ENCODE data around the gene FADS1. TPM values are rescaled to one million over a fixed set of nuclear protein-coding genes. Genes with fewer than 3 reads are reported as not detected.

Gene FADS1
- 10 to 100 TPM; 28.8 to 29.8 TPM for total RNA-seq
- long read RNA-seq, donor 1, full-length matches to known transcripts, result 33 of 59 reads
- long read RNA-seq, donor 1, partial matches to known transcripts, result 11 of 59 reads
- long read RNA-seq, donor 1, other reads (novel, unspliced or antisense), result 15 of 59 reads
- long read RNA-seq, donor 2, full-length matches to known transcripts, result 145 of 184 reads
- long read RNA-seq, donor 2, partial matches to known transcripts, result 17 of 184 reads
- long read RNA-seq, donor 2, other reads (novel, unspliced or antisense), result 22 of 184 reads

DNA sequence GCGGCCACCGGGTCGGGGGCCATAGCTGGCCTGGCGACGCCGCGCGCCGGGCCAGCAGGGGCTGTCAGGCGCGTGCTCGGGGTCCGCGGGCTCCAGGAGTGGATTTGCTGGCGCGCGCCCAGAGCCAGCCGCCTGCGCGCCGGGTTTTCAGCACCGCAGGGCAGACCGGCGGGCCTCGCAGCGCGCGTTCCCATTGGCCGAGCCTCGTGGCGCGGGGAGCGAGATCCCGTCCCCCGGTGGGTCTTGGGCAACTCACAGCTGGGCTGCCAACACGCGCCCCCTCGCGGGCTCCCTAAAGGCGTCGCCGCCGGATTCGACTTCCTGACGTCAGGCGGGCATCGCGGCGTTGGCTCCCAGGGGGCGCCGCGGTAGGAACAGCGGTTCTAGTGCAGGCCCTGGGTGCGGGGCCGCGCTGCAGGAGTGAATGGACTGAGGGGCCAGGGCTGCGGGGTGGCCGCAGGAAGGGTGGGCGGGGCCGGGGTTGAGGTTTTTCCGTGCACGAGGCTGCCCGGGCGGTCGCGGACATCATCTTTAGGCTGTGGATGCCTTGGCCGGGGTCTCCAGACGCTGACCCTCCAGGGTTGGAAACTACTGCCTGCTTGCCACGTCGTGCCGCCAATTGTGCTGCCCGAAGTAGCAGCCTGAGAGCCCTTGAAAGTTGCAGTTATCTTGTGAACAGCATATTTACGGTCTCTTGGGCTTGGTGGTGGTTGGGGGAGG, at the start of gene FADS1:
Gene FADS1 (minus strand): TSS at position 268 of the 720 bp plus-strand sequence. CDS start 74 bp downstream, at position 194.
- intact Hi-C loops (cut with DNase I), result no loop called here
- peak; percentile 97 for DNase-seq (ENCODE audit: low spot score)

DNA sequence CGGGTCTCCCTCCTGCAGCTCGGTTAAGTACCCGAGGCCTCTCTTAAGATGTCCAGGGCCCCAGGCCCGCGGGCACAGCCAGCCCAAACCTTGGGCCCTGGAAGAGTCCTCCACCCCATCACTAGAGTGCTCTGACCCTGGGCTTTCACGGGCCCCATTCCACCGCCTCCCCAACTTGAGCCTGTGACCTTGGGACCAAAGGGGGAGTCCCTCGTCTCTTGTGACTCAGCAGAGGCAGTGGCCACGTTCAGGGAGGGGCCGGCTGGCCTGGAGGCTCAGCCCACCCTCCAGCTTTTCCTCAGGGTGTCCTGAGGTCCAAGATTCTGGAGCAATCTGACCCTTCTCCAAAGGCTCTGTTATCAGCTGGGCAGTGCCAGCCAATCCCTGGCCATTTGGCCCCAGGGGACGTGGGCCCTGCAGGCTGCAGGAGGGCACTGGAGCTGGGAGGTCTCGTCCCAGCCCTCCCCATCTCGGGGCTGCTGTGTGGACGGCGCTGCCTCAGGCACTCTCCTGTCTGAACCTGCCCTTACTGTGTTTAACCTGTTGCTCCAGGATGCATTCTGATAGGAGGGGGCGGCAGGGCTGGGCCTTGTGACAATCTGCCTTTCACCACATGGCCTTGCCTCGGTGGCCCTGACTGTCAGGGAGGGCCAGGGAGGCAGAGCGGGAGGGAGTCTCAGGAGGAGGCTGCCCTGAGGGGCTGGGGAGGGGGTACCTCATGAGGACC, 49.6 kb upstream of the FADS1 start:
- intact Hi-C loops (cut with DNase I), result no loop called here
- DNase-seq (ENCODE audit: low spot score), result no peak

DNA sequence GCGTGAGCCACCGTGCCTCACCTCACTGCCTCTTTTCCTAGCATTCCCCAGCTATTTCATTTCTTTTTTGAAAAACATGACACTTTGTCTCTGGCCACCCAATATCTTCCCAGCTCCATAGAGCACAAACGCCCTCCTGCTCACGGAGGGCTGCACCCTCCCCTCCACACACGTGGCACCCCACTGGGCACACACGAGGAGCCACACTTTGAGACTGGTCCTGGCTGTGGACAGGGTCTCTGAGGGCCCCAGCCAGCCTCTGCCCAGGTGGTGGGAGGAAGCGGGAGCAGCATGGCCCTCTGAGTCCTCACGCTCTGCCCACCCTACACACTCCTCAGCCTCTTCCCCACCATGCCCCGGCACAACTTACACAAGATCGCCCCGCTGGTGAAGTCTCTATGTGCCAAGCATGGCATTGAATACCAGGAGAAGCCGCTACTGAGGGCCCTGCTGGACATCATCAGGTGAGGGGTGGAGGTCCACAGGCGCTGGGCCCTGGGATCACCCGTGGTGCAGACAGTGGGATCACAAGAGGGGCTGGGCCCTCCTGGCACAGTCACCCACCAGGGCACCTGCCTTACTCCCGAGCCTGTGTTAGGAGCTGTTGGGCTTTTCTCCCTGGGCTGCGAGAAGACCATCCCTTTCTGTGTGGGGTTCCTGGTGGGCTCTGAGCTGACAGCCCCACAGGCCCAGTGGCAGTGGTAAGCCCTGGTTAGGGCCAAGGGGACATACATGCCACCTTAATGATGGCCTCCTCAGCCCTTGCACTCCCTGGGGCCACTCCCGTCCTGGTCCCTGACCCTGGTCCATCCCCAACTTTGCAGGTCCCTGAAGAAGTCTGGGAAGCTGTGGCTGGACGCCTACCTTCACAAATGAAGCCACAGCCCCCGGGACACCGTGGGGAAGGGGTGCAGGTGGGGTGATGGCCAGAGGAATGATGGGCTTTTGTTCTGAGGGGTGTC, 48.3 kb upstream of the FADS1 start:
- DNase-seq (ENCODE audit: low spot score), result no peak
- intact Hi-C loops (cut with DNase I), result loop anchor here in 1 of 2 donors (1.0 kb wide), 1 partner anchor 12 kb away; no protein-coding TSS in a partner anchor

DNA sequence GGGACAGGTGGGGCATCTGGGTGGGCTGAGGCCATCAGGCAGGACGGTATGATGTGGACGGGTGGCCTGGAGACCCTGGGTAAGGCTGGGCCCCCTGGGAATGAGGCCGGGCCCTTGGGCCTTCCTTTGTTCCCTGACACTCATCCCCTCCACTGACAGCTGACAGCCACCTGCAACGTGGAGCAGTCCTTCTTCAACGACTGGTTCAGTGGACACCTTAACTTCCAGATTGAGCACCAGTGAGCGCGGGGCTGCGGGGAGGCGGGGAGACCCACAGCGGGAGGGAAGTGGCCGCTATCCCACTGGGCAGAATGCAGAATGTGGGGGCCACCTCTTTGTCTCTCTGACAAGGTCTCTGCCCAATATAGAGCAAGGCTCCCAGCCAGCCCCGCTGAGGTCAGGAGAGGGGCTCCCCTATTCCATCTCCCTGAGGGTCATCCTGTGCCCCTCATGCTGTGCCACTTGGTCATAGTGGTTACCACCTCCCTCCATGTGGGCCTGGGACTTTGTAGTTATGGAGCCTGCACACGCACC, 46.8 kb upstream of the FADS1 start:
- intact Hi-C loops (cut with DNase I), result loop anchor here in 1 of 2 donors (1.0 kb wide), 1 partner anchor 10 kb away; no protein-coding TSS in a partner anchor
- DNase-seq (ENCODE audit: low spot score), result no peak

DNA sequence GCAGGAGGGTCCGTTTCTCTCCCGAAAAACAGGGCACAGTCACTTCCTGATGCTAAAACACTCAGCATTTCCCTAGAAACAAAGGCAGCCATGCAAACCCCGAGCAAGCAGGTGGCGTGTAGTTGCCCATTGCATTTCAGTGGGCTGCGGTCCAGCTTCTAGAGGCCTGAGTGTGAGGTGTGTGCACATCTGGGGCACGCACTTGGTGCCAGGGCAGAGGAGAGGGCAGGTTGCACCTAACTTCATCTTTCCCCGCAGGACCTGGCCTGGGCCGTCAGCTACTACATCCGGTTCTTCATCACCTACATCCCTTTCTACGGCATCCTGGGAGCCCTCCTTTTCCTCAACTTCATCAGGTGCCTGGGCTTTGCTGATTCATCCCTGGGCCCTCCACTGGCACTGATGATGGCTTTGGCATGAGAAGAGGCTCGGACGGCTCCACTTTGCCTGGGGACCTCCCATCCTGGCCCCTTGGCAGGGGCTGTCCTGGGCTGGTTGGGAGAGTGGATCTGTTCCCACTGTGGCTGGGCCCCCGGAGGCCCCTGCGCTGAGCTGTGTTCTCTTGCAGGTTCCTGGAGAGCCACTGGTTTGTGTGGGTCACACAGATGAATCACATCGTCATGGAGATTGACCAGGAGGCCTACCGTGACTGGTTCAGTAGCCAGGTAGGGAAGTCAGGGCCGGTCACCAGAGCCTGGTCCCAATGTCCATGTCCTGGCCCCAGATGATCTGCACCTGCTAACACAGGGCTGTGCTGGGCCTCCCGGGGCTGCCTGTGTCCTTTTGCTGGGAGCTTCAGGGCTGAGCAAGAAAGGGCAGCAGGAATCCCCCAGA, 46.1 kb upstream of the FADS1 start:
- intact Hi-C loops (cut with DNase I), result no loop called here

DNA sequence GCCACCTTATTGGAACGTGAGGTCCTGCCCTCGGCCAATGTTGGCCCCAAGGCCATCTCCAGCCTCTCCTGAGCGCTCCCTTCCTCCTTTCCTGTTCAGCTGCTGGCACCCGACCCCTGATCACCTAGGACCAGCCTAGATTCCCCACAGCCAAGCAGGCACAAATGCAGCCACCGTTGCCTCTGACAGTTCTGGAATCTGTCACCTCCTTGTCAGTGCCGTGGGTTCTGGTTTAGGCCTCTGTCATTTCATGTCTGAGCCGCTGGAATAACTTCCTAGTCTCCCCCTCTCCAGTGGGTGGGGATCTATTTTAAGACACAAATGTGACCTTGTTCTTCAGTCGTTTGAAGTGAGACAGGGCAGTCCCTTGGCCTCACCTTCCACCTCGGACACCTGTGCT, 44.8 kb upstream of the FADS1 start:
- no peak for DNase-seq (ENCODE audit: low spot score)
- intact Hi-C loops (cut with DNase I), result no loop called here

More for the DNA sequence above, 46.1 kb upstream of the FADS1 start:
- no peak for DNase-seq (ENCODE audit: low spot score)

DNA sequence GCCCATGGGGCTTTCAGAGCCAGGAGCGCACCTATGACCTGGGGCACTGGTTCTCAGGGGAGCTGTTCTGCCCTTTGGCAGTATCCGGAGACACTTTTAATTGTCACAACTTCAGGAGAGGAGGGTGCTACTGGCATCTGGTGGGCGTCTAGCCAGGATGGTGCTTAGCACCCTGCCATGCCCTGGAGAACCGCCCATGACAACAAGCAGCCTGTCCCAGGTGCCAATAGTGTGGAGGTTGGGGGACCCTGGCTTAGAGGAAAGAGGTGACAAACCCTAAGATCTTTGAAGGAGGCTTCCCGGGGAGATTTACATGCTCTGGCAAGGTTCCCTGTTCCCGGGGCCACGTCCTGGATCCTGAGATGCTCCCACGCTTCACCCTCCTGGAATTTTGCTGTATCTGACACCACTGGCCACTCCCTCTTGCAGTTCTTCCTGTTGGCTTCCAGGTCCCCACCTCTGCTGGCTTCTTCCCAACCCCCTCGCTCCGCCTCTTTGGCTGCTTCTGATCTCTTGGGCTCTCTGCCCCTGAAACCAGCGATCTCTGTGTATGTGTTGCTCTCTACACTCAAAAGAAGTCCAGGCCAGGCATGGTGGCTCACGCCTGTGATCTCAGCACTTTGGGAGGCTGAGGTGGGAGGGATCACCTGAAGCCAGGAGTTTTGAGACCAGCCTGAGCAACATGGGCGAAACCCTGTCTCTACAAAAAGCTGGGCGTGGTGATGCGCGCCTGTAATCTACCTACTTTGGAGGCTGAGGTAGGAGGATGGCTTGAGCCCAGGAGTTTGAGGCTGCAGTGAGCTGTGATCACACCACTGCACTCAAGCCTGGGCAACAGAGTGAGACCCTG, 43.5 kb upstream of the FADS1 start:
- DNase-seq (ENCODE audit: low spot score), result no peak
- intact Hi-C loops (cut with DNase I), result no loop called here

DNA sequence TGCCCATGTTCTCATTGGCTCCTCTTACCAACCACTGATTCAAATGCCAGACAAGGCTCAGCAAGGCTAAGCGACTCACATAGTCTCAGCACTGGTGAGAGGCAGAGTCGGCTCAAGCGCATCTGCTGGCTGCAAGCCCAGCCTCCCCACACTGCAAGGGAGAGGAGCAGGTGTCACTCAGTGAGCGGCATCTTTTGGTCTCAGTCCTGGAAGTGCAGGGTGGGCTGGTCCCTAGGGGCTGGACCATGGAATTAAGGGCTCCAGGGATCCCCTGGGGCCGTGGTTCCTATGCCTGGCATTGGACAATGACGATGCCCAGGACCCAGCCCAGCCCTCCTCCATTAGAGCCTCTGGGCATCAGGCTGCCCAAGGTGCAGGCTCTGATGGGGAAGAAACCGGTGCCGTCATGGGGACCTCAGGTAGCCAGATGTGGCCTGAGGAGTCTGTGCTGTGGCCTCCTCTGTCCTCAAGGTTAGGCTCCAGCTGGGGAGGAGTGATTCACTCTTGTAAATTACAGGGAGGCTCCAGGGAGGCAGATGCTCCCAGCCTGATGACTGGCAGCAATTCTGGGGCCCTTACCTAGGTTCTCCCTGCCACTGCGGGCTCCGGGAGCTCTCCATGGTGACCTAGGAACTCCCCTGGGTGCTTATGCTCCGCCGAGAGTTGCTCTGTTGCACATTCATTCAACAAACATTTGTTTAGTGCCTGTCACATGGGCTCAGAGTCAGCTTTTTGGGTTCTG, 39.3 kb upstream of the FADS1 start:
- intact Hi-C loops (cut with DNase I), result loop anchor here in 1 of 2 donors (1.0 kb wide), 1 partner anchor 46 kb away; no protein-coding TSS in a partner anchor
- DNase-seq (ENCODE audit: low spot score), result no peak

DNA sequence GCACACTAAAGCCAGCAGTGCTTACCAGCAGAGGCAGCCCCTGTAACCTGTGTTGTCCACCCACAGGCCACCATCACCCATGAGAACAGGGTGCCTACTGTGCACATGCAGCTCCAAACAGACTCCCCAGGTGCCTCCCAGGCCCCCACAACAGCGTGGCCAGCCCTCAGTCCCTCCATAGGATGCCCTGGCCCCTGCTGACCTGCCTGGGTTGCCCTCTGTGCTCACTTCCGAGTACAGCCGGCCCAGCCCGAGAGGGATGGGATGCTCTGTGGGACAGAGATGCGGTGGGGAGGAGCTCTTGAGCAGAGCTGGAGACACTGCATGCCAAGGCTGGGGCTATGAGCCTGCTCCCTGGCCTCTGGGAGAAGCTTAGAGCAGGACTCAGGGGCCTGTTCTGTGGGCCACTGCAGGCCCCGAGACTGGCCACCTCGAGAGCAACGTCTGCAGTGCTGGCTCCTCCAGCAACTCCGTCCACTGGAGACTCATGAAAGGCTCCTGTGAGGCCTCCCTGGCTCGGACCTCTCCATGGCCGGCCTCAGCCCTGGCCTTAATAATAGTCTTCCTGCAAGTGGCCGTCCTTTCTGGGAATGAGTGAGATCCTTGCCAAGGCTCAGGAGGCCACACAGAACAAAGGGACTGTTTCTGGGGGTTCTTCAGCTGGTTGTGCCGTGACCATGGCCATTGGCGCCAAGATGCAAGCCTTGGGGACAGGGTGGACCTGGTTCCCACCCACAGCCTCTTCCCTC, 38.3 kb upstream of the FADS1 start:
- intact Hi-C loops (cut with DNase I), result loop anchor here in 1 of 2 donors (1.0 kb wide), 1 partner anchor 45 kb away; no protein-coding TSS in a partner anchor
- DNase-seq (ENCODE audit: low spot score), result no peak

DNA sequence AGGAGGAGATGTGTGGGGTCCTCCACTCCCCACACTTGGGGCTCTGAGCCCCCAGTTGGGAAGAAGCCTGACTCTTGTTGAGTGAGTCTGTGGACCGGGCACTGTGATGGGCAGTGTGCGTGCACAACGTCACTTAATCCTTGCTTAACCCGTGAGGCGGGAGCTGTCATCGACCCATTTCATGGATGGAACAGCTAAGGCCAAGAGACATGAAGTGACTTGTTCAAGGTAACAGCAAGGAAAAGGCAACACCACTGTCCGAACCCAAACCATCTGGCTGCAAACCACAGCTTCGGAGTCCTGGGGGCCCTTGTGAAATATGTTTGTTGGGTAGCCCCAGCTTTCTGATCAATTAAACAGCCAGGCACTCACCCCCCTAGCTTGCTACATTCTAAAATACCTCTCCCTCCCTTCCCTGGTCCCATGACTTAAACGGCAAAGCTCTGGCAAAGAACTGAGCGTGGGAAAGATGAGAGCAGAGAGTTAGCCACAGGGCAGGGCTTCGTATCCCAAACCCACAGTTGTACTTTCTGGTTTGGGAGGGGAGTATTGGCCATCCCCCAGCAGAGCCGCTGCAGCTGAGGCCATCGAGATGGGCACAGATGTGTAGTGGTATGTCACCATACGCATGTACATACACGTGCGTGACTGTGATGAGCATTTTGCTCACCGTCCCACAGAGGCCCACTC, 37.5 kb upstream of the FADS1 start:
- intact Hi-C loops (cut with DNase I), result no loop called here

DNA sequence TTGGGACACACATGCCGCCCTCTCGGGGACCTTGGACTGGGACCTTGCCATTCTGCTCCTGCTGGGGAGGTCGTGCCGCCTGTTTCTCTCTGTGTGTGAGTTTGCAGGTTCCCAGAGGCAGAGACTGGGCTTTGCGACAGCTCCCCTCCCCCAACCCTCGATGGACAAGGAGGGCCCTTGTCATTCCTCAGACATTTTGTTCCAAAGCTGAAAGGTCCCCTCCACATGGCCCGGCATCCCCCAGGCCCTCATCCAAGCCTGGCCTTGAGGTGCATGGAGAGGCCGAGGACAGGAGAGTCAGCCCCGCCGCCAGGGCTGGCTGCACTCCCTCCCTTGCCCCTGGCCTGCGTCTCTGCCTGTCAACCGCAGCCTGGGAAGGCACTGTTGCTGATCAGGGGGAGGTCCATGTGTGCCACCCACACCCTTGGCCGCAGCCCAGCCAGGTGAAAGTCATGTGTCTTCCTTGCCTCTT, 36.9 kb upstream of the FADS1 start:
- intact Hi-C loops (cut with DNase I), result loop anchor here in 1 of 2 donors (1.0 kb wide), 1 partner anchor 11 kb away; no protein-coding TSS in a partner anchor
- no peak for DNase-seq (ENCODE audit: low spot score)

More for the DNA sequence above, 37.5 kb upstream of the FADS1 start:
- DNase-seq (ENCODE audit: low spot score), result no peak

DNA sequence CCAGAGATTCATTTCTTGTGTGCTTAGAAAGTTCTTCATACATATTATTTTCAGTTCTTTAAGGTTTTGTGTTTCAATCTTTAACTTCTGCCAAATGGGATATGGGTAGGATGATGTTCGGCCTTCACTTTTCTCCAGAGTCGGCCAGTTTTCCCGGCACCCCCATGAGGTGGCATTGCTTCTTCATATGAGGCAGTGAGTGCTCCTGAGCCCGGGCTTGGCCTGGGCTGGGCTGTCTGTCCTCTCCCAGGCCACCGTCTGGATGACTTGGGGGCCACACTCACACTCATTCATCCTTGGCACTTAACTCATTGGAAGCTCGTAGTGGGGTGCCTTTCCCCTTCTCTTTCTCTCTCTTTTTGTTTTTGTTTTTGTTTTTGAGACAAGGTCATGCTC, 35.1 kb upstream of the FADS1 start:
- intact Hi-C loops (cut with DNase I), result no loop called here
- DNase-seq (ENCODE audit: low spot score), result no peak

DNA sequence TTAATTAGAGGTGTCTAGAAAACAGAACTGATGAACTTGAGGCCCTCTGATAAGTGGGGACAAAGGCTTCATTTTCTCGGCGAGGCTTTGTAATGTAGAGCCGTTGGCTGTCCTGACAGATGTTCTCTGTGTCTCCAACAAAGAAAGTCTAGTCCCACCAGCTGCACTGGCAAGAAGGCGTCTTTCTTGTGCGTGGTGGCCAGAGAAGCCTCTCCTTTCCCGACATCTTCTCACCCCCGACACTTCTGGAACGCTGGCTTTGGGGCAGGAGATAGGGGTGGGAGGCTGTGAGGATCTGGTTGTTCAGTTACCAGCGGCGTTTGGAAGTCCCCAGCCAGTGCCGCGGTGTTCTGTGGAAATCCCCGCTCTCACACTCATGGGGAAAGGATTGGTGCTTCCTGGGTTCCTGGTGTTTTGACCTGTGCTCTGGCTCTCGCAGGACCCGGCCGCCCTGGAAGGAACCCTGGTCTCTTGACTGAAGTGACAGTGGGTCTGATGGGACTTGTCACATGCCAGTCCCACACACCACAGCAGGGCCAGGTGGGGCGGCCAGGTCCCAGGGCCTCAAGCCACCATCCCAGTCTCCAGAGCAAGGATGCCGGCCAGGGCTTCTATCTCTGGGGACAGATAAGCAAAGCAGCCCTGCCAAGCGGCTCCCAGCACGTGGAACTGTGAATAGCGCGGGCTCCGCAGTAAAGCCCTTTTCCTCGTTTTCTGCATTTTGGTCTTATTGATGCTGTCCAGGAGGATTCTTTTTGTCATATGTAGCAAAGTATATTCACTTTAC, 34.5 kb upstream of the FADS1 start:
- DNase-seq (ENCODE audit: low spot score), result no peak

DNA sequence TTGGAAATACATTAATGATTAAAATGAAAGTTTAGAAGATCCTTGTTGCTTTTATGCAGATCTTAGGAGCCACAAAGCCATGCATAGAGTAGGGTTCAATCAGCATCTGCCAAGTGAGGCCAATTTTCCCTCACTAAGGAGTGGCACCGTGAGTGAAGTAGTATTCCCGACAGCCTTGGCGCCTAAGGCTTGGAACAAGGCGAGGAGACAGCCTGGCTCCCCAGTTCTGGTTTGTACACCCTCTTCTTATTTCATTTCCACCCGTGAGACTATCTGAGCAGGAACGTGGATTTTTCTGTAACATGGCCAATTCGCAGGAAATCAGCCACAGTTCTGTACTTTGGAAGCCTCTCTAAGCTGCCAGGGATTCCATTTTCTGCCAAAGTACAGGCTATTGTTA, 33.9 kb upstream of the FADS1 start:
- intact Hi-C loops (cut with DNase I), result no loop called here
- no peak for DNase-seq (ENCODE audit: low spot score)

More for the DNA sequence above, 34.5 kb upstream of the FADS1 start:
- intact Hi-C loops (cut with DNase I), result no loop called here
